Germinal center (tissue), 1 donor: ENCODE results near the gene RENBP.

Experiments
- DNase-seq: peaks from one replicate; pipeline ENCODE4 v3.0.0; 2012; ENCODE audit warnings: mixed read lengths, low spot score

The RENBP gene

GRCh38 chrX:153953892-153954557, 9.6 kb upstream of the RENBP start:
- no peak for DNase-seq

DNA sequence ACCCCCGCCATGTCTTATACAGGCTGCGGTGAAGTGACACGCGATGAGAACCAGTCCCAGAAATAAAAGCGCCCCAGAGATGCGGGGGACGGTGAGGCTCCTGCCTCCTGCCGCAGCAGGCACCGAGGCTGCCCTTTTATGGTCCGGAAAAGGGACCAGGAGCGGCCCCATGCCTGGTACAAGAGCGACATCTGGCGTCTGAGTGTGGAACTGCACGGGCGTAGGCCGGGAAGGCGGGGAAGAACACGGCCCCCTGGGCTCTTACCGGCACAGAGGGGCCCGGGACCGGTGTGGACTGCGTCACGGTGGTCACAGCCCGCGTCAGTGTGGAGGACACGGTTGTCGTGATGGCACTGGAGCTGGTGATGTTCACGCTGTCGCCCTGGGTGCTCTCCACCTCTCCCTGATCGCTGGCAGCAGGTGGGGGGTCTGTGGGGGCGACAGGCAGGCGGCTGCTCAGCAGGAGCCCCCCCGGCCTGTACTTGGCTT, 8.9 kb upstream of the RENBP start:
- peak; percentile 75 for DNase-seq

DNA sequence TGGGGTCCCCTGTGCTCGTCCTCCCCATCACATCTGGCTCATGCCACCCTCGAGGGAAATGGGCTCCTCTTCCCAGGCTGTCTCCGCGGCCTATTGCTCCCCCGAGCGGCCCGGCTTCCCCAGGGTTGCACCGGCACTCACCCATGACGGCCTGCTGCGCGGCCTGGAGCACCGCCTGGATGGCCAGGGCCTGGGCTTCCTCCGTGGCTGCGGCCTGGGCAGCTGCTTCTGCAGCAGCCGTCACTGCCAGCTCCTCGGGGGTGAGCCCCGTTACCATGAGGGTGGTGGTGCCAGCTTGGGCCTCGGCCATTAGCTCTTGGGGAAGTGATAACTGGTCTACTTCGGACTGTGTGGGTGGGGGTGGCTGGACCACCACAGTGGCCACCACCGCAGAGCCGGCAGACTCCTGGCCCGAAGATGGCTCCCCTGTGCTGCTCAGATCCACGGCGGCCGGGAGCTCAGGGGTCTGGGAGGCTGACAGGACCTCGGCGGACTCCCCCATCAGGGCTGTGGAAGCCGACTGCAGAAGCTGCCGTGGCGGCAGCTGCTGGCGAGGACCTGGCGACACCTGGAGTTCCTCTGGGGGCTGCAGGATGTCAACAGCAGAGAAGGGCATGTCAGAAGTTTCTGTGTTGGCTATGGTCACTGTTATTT, 8.1 kb upstream of the RENBP start:
- no peak for DNase-seq

DNA sequence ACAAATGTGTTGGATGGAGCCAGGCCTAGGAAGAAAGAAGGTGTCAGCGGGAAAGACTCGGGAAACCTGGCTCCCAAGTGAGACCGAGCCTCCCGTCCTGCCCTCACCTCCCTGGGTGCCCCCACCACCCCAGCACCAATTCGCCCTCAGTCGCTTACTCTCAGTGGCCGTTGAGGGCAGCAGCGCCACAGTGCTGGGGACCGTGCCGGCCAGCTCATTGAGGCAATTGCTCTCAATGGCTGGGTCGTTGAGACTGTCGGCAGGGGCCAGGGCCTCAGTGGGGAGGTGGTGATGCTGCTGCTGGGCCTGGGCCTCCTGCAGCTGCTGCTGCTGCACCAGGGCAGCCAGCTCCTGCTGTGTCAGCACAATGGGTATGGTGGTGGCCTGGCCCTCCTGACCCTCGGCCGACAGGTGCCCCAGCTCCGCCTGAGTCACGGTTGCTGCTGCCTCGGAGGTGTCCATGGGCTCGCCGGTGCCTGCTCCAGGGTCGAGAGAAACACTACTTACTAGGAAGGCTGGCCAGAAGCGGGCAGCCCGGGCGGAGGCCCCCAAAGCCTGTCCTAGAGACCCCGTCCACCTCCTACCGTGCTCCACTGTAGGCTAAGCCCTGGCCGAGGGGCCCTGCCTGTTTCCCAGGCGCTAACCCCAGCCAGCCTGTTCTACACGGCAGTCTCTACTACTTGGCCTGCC, 7.4 kb upstream of the RENBP start:
- no peak for DNase-seq

- no peak for DNase-seq
These were observed 5.7 kb upstream of the RENBP start for GRCh38 chrX:153950127-153950526.

- DNase-seq, result no peak
These were observed 4.7 kb upstream of the RENBP start for GRCh38 chrX:153948847-153949805.

DNA sequence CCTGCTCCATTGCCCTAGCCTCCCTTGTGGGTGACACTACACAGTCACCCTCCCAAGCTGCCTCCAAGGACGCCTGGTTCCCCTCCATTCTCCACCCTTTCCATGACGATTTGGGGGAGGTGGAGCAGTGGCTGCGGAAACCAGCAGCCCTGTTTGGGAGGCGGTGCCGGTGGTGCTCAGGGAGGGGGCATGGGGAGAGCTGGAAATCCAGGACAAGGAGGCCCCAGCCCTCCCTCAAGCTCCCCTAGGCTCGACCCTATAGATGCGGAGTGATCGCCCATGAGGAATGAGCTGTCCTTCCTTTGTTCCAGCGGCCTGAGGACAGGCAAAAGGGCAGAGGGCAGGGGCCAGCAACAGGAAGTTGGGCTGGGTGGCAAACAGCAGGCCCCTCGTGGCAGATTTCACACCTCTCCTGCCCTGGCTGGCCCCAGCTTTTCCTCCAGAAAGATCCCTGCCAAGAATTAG, 3.6 kb upstream of the RENBP start:
- no peak for DNase-seq

DNA sequence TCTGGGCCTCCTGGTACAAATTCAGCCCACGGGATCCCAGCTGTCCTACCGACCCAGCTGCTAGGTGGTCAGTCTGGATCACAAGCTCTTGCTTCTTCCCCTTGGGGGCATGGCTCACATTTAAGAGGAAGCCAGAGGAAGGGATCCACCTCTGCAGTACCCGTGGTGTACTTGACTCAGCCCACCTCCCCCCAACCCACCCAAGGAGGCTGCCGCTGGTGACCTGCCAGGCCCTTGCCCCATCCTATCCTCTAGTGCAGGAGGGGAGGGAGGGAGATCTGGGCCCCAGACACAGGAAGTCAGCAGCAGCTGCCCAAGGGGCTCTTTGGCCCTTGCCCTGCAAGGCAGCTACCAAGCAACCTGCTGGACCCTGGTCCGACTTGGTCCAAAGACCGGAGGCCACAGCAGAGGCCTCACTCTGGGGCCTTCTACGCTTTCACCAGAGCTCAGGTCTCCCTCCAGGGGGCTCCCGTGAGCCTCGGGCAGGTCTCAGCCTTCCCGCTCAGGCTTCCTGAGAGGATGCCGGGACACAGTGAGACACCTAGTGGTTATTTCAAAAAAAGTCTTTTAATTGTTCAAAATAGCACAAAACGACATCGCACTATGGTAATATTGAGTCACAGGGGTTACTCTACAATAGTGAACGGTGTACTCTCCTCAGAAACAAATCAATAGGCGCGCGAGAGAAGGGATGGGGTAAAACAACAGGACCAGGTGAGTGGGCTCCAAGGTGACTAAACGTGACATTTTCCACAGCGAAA, 2.7 kb upstream of the RENBP start:
- peak; percentile 75 for DNase-seq

GRCh38 chrX:153945956-153946943, 1.8 kb upstream of the RENBP start:
- no peak for DNase-seq

DNA sequence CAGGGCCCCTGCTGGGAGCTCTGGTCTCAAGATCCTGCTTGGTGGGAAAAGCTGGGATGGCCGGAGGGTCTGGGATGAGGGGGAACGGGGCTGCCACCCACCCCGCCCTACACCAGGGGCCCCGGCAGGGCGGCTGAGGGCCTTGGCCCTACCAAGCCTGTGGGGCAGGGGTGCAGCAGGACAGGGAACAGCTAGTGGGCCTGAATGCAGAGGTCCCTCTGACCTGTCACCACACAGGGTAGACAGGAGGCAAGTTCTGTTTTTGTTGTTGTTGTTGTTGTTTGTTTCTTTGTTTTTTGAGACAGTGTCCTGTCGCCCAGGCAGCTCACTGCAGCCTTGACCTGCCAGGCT, 332 bp upstream of the RENBP start:
- no peak for DNase-seq

- no peak for DNase-seq
These were observed 2.8 kb downstream of the RENBP start for GRCh38 chrX:153941336-153942252.

- no peak for DNase-seq
These were observed 4.9 kb downstream of the RENBP start for GRCh38 chrX:153939573-153939972.

DNA sequence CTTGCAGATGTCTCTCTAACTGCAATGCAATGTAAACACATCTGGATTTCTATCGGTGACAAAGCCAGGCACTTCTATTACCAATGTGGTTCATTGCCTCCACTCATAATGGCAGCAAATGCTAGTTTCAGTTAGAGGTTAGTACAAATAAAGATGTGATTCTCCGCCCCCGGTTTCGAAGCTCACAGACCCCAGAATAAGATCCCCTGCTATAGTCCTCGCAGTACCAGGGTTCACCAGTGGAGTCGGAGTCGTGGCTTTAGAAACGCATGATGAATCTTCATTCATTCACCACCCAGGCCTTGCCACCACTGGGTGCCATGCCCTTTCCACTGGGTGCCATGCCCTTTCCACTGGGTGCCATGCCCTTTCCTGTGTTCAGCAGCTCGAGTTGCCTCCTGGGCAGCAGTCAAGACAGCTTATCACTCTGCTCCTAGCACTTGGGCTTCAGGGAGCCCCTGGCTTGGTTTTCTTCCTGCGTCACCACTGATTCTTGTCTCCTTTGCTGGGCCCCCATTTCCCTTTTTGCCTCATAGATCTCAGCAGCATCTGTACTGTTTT, 6.1 kb downstream of the RENBP start:
- DNase-seq, result no peak

- DNase-seq, result no peak
These were observed 7.4 kb downstream of the RENBP start for GRCh38 chrX:153937056-153937455.

DNA sequence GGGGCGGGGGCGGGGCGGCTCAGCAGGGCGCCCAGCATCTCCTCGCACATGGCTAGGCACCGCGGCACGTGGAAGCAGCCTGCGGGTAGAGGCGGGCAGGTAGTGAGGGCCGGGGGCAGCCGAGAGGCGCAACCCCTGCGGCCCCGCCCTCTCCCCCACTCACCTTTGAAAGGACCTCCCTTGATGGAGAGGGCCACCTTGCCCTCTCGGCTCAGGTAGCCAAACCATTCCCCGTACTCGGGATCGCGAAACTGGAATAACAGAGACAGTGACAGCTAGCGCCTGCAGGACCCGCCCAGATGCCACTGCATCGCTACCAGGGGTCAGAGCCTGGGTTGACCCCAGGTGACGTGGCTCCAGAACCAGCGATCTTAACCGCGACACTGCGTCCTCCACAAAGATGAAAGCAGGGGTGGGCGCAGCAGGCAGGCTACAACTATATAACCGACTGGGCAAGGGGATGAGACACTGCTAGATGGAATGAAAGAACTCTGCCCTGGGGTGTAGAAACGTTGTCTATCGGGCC, 9.1 kb downstream of the RENBP start:
- DNase-seq, result no peak

DNA sequence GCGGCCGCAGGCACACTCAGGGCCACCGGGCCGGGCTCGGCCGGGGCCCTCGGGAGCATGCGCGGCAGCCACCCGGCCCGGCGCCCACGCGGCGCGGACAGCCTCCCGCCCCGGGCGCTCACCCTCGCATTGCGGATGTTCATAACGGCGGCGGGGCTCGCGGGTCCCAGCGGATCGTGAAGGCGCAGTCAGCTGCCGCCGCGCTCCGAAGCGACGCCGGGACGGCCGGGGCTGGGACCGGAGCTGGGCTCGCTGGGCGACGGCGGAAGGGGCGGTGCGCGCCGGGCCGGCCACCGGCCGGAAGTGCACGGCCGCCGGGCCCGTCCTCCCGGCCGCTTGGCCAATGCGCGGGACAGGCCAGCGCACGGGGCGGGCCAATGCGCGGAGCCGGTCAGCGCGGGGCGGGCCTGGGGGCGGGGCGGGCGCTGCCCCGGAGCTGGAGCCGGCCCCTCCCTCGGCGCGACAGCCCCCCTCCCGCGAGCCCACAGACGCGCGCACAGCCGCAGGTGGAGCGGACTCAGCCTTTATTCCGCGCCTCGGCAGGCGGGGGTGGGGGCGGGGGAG, 9.6 kb downstream of the RENBP start, which contains the start of gene NAA10:
Gene NAA10, minus strand, starts transcription at position 276 of the 564 bp plus-strand sequence. Its CDS starts 133 bp downstream, at position 143.
- peak; percentile 75 for DNase-seq

DNA sequence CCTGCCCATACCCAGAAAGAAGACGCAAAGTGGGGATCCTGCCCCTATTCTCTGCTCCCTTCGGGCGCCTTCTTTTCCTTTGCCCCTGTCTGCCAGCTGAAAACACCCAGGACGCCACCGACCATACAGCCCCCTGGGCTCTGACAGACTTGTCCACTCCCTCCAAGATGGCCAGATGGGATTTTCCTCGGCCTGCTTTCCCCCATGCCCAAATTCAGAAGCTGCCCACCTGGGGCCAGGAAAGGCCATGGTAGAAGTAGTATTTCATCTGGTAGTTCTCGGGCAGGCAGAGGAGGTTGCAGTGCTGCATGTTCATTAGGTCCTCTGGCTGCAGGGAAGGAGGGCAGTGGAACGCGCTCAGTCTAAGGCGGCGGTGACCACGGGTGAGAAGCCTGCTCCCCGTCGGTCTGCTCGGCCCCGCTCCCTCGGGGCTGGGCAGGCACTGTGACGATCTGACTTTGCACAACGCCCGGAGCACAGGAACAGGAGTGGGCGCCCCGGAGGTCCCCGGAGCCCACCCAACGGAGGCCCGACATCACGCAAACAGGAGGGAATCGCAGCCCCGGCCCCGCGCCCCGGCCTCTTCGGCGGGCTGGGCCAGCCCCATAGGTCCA, 10.2 kb downstream of the RENBP start:
- no peak for DNase-seq
